HG03432 (cell line): Measurements from ENCODE around the gene MAD1L1.
"Not testable (repeated sequence)": the region's sequence is repeated elsewhere in the genome, so short reads cannot be mapped to it uniquely, and the experiment has no call there.

Experiments used
- ATAC-seq: cut with Tn5 transposase; IDR thresholded peaks from one replicate; pipeline ENCODE4 v1.9.1; 2021; ENCODE audit warnings: mild to moderate bottlenecking, moderate library complexity; ENCODE audit not compliant: unreplicated experiment

The MAD1L1 gene

GRCh38 chr7:1995911-1996420, 236.8 kb downstream of the MAD1L1 start:
- ATAC-seq: not testable (repeated sequence)

GRCh38 chr7:1995426-1995825, 237.3 kb downstream of the MAD1L1 start:
- no peak for ATAC-seq

GRCh38 chr7:1994931-1995330, 237.8 kb downstream of the MAD1L1 start:
- no peak for ATAC-seq

- ATAC-seq: no peak
Observed at GRCh38 chr7:1993776-1994740, 238.7 kb downstream of the MAD1L1 start.

GRCh38 chr7:1993031-1993695, 239.6 kb downstream of the MAD1L1 start:
- no peak for ATAC-seq

GRCh38 chr7:1992554-1992953, 240.2 kb downstream of the MAD1L1 start:
- ATAC-seq: no peak

GRCh38 chr7:1990001-1990670, 242.6 kb downstream of the MAD1L1 start:
- no peak for ATAC-seq

GRCh38 chr7:1989049-1989860, 243.5 kb downstream of the MAD1L1 start:
- ATAC-seq: no peak

GRCh38 chr7:1988533-1988930, 244.2 kb downstream of the MAD1L1 start:
- no peak for ATAC-seq

- ATAC-seq: no peak
Observed at GRCh38 chr7:1987591-1988532, 244.9 kb downstream of the MAD1L1 start.

GRCh38 chr7:1987084-1987535, 245.6 kb downstream of the MAD1L1 start:
- ATAC-seq: no peak

- no peak for ATAC-seq
Observed at GRCh38 chr7:1986366-1987083, 246.2 kb downstream of the MAD1L1 start.

- ATAC-seq: no peak
Observed at GRCh38 chr7:1985936-1986335, 246.8 kb downstream of the MAD1L1 start.

GRCh38 chr7:1985042-1985441, 247.7 kb downstream of the MAD1L1 start:
- no peak for ATAC-seq

GRCh38 chr7:1981878-1982230, 250.9 kb downstream of the MAD1L1 start:
- no peak for ATAC-seq

- ATAC-seq: no peak
Observed at GRCh38 chr7:1981201-1981877, 251.4 kb downstream of the MAD1L1 start.

- peak; percentile 44 for ATAC-seq
Observed at GRCh38 chr7:1979591-1980560, 252.9 kb downstream of the MAD1L1 start.
